IMR-90 (cell line): ENCODE data around the gene STAT3. TPM values are rescaled to one million over a fixed set of nuclear protein-coding genes. Genes with fewer than 3 reads are reported as not detected.

Source experiments
- ATAC-seq: fragments of 200-7000 bp; cut with Tn5 transposase; 2 replicates; pipeline ENCODE4 v1.9.1; 2020; ENCODE audit warnings: low read depth, mild to moderate bottlenecking, moderate library complexity
- BruUV-seq: library from RNA; stranded (reverse); fragments of 400-500 nt; replicated peaks from 2 replicates; lab custom pipeline; 2021; lab: Mats Ljungman, UMichigan
- CTCF ChIA-PET: fragments of 300-600 bp; formaldehyde crosslinking; extraction: SDS; loops from one replicate; lab custom pipeline; 2021; ENCODE audit warnings: antibody characterized with exemption; lab: Yijun Ruan, JAX
- POLR2A ChIA-PET: fragments of 300-600 bp; sonication (Branson Sonifier 250); formaldehyde crosslinking; loops from one replicate; lab custom pipeline; 2022; ENCODE audit warnings: antibody characterized with exemption; ENCODE audit not compliant: unreplicated experiment; lab: Charles Lee
- DNase-seq: peaks from one replicate; pipeline ENCODE4 v3.0.0; 2013
- H2AFZ ChIP-seq: replicated peaks from 2 replicates; pipeline ENCODE3; 2013; ENCODE audit warnings: low read length, mild to moderate bottlenecking; ENCODE audit not compliant: poor library complexity
- H2AK5ac ChIP-seq: 2 replicates; pipeline ENCODE4 v1.6.1; 2013; ENCODE audit warnings: low read depth, low read length, inconsistent platforms
- H2AK9ac ChIP-seq: replicated peaks from 2 replicates; pipeline ENCODE3; 2013; ENCODE audit warnings: mild to moderate bottlenecking, low read depth, low read length, moderate library complexity; ENCODE audit not compliant: poor library complexity
- H2BK120ac ChIP-seq: 2 replicates; pipeline ENCODE4 v1.6.1; 2013; ENCODE audit warnings: low read depth, low read length, inconsistent platforms
- H2BK15ac ChIP-seq: 3 replicates; pipeline ENCODE4 v1.6.1; 2013; ENCODE audit warnings: low read depth, low read length, inconsistent platforms
- H2BK20ac ChIP-seq: 2 replicates; pipeline ENCODE4 v1.6.1; 2013; ENCODE audit warnings: low read depth, mild to moderate bottlenecking, inconsistent platforms, low read length, moderate library complexity
- H2BK5ac ChIP-seq: 2 replicates; pipeline ENCODE4 v1.6.1; 2013; ENCODE audit warnings: mild to moderate bottlenecking, low read depth, low read length, inconsistent platforms; ENCODE audit not compliant: poor library complexity, severe bottlenecking
- H3K14ac ChIP-seq: replicated peaks from 2 replicates; pipeline ENCODE4 v1.6.1; 2013; ENCODE audit warnings: low read depth, low read length, inconsistent platforms
- H3K18ac ChIP-seq: 2 replicates; pipeline ENCODE4 v1.6.1; 2013; ENCODE audit warnings: low read depth, low read length, control low read depth
- H3K23ac ChIP-seq: 2 replicates; pipeline ENCODE4 v1.6.1; 2013; ENCODE audit warnings: low read depth, low read length, inconsistent platforms
- H3K27ac ChIP-seq: 2 replicates; pipeline ENCODE4 v1.5.1; 2013; ENCODE audit warnings: mild to moderate bottlenecking, control low read depth, low read length; ENCODE audit not compliant: insufficient read depth
- H3K27me3 ChIP-seq: 2 replicates; pipeline ENCODE4 v1.6.1; 2013; ENCODE audit warnings: low read length; ENCODE audit not compliant: control insufficient read depth, insufficient read depth
- H3K36me3 ChIP-seq: 2 replicates; pipeline ENCODE4 v1.6.1; 2013; ENCODE audit warnings: low read length, mixed read lengths; ENCODE audit not compliant: control insufficient read depth, insufficient read depth
- H3K4ac ChIP-seq: 2 replicates; pipeline ENCODE4 v1.6.1; 2013; ENCODE audit warnings: low read depth, low read length, inconsistent platforms
- H3K4me1 ChIP-seq: 2 replicates; pipeline ENCODE4 v1.6.1; 2013; ENCODE audit warnings: low read length, mixed read lengths; ENCODE audit not compliant: control insufficient read depth, insufficient read depth
- H3K4me2 ChIP-seq: 2 replicates; pipeline ENCODE4 v1.6.1; 2013; ENCODE audit warnings: low read depth, mild to moderate bottlenecking, control low read depth, low read length, moderate library complexity
- H3K4me3 ChIP-seq: 2 replicates; pipeline ENCODE4 v1.5.1; 2013; ENCODE audit warnings: low read depth, mild to moderate bottlenecking, control low read depth, low read length, moderate library complexity; ENCODE audit not compliant: insufficient read depth
- H3K56ac ChIP-seq: 2 replicates; pipeline ENCODE4 v1.6.1; 2013; ENCODE audit warnings: low read length, inconsistent platforms; ENCODE audit not compliant: insufficient read depth; ENCODE audit errors: extremely low read depth
- H3K79me1 ChIP-seq, 2 experiments: 2 replicates each; pipeline ENCODE4 v1.6.1; 2013; ENCODE audit warnings: low read length in 2 of 2, inconsistent platforms in 1 of 2, low read depth in 1 of 2
- H3K9ac ChIP-seq: 2 replicates; pipeline ENCODE4 v1.6.1; 2013; ENCODE audit warnings: low read depth, low read length, control low read depth
- H3K9me1 ChIP-seq: 2 replicates; pipeline ENCODE4 v1.6.1; 2013; ENCODE audit warnings: low read length, inconsistent platforms; ENCODE audit not compliant: insufficient read depth
- H3K9me3 ChIP-seq: 2 replicates; pipeline ENCODE4 v1.6.1; 2013; ENCODE audit warnings: low read length; ENCODE audit not compliant: control insufficient read depth, insufficient read depth
- H4K20me1 ChIP-seq: 2 replicates; pipeline ENCODE4 v1.6.1; 2013; ENCODE audit warnings: low read length, inconsistent platforms; ENCODE audit not compliant: insufficient read depth
- H4K5ac ChIP-seq: 2 replicates; pipeline ENCODE4 v1.6.1; 2013; ENCODE audit warnings: mild to moderate bottlenecking, low read depth, low read length, control low read depth
- H4K8ac ChIP-seq, 2 experiments: 2 replicates each; pipeline ENCODE4 v1.6.1; 2013; ENCODE audit warnings: low read depth in 2 of 2, low read length in 2 of 2, control low read depth in 1 of 2, inconsistent platforms in 1 of 2
- H4K91ac ChIP-seq: 2 replicates; pipeline ENCODE4 v1.6.1; 2013; ENCODE audit warnings: low read depth, low read length, inconsistent platforms; ENCODE audit not compliant: insufficient read depth
- RAD21 ChIP-seq: IDR thresholded peaks from 2 replicates; pipeline ENCODE4 v1.6.1; 2012; ENCODE audit warnings: low read length, improper control_type of control experiment
- RFX5 ChIP-seq: IDR thresholded peaks from 2 replicates; pipeline ENCODE4 v1.8.0; 2012; ENCODE audit warnings: low read depth, mild to moderate bottlenecking, low read length, moderate library complexity
- WGBS, 2 experiments: methylation state at CpG; one replicate each; pipeline versions ENCODE4 v1.1.5 to v1.1.7; 2013; ENCODE audit warnings: missing lambda C conversion rate in 2 of 2; ENCODE audit not compliant: insufficient read length in 1 of 2; ENCODE audit errors: extremely low coverage in 2 of 2; 5-methylcytosine and 5-hydroxymethylcytosine counted together
- dilution Hi-C: fragments of 300-500 bp; cut with HindIII; formaldehyde crosslinking; loops from one replicate; pipeline ENCODE4 v1.14.3; 2018; ENCODE audit warnings: low sequenced_read_pairs; ENCODE audit not compliant: unreplicated experiment
- in situ Hi-C: fragments of 300-500 bp; cut with MboI; formaldehyde crosslinking; loops from 3 replicates; pipeline ENCODE4 v1.14.3; 2019; ENCODE audit warnings: low sequenced_read_pairs, inconsistent platforms, mixed read lengths
- intact Hi-C: fragments of 100-400 bp; cut with micrococcal nuclease; formaldehyde crosslinking; loops from 2 replicates; pipeline ENCODE4 v1.10.0; 2022
- polyA plus RNA-seq, 3 experiments: library from polyadenylated mRNA; depleted of rRNA; stranded (reverse); fragments of >200 nt; gene quantifications; 2 replicates each; pipeline ENCODE4 v1.2.3, GENCODE V29; 2012; ENCODE audit warnings: low replicate concordance in 1 of 3
- total RNA-seq: library from RNA; depleted of rRNA; stranded (reverse); fragments of >200 nt; gene quantifications from 2 replicates; pipeline ENCODE4 v1.2.3, GENCODE V29; 2012
- TF ChIP-seq, protein P1 (sequence below): conservative IDR thresholded peaks from 2 replicates; pipeline ENCODE4 v1.5.1; 2012; ENCODE audit warnings: mild to moderate bottlenecking, low read depth, low read length, improper control_type of control experiment

Gene STAT3
- total and polyA plus RNA-seq, 2 of the 4 experiments (the other 2 are of a cell fraction), result 47.2 to 66.3 TPM

GRCh38 chr17:42403150-42403549 lies 14.9 kb upstream of the STAT3 start:
- Histone ChIP-seq H3K18ac (no peak overlapping the region), H3K4me3 (no peak overlapping the region), H2AK9ac (no peak overlapping the region), H3K79me1 (peaks cover 18 to 80% of the 10 kb centered on the region in 2 experiments), H4K5ac (no peak overlapping the region), H3K23ac (peak overlapping the region; percentile 44; the same call in 1 of the 2 replicates), H2BK5ac (peak overlapping the region; percentile 12), H3K27ac (peak overlapping the region; percentile 20; the same call in 1 of the 2 replicates), H3K27me3 (no peaks in the 10 kb centered on the region), H3K9ac (no peak overlapping the region), H4K91ac (no peak overlapping the region), H4K20me1 (peaks cover 94% of the 10 kb centered on the region), H2BK20ac (no peak overlapping the region), H3K36me3 (peaks cover 34% of the 10 kb centered on the region), H4K8ac (no peak overlapping the region), H3K4me1 (peaks cover 34% of the 10 kb centered on the region), H3K9me3 (no peaks in the 10 kb centered on the region), H3K9me1 (peaks cover 21% of the 10 kb centered on the region), H2BK120ac (no peak overlapping the region), H2AFZ (no peak overlapping the region), H3K4ac (no peak overlapping the region), H3K56ac (no peak overlapping the region), H3K4me2 (no peak overlapping the region), H2AK5ac (no peak overlapping the region), H3K14ac (no peak overlapping the region), H2BK15ac (no peak overlapping the region)
- in situ Hi-C loops (loop anchor here (5.0 kb wide), 1 partner anchor 81 kb away; no protein-coding TSS in a partner anchor), dilution Hi-C loops (no loop called here), intact Hi-C loops (loop anchor here (5.0 kb wide), 1 partner anchor 376 kb away; no protein-coding TSS in a partner anchor)
- CTCF ChIA-PET, result interaction anchor here (0.6 kb wide), 2 partner anchors 10 to 82 kb away, joined by 3 to 5 read pairs; no protein-coding TSS in a partner anchor
- BruUV-seq, result no TSS peak
- TF ChIP-seq, protein P1, sequence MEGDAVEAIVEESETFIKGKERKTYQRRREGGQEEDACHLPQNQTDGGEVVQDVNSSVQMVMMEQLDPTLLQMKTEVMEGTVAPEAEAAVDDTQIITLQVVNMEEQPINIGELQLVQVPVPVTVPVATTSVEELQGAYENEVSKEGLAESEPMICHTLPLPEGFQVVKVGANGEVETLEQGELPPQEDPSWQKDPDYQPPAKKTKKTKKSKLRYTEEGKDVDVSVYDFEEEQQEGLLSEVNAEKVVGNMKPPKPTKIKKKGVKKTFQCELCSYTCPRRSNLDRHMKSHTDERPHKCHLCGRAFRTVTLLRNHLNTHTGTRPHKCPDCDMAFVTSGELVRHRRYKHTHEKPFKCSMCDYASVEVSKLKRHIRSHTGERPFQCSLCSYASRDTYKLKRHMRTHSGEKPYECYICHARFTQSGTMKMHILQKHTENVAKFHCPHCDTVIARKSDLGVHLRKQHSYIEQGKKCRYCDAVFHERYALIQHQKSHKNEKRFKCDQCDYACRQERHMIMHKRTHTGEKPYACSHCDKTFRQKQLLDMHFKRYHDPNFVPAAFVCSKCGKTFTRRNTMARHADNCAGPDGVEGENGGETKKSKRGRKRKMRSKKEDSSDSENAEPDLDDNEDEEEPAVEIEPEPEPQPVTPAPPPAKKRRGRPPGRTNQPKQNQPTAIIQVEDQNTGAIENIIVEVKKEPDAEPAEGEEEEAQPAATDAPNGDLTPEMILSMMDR, result 0 out of 2 replicates have a peak, but pooled peaks have one; percentile 26
- TF ChIP-seq RFX5 (no peak), RAD21 (peak; percentile 13; the same call in 1 of the 2 replicates)
- ATAC-seq (no peak), DNase-seq (no peak)
- WGBS, 2 experiments, result 100% methylated on average over 3 of the region's 6 CpGs; no CpG with 5 or more reads in 1 of the 2 experiments
- POLR2A ChIA-PET, result interaction anchor here (0.6 kb wide), 1 partner anchor 7 kb away, joined by 4 read pairs; no protein-coding TSS in a partner anchor
